Neutrophil (primary cell): ENCODE data around the gene PXK.

Experiments
- H3K27ac ChIP-seq: fragments of 200-600 bp; sonication (generic); 2 replicates; pipeline ENCODE4 v1.5.1; 2016; ENCODE audit warnings: mild to moderate bottlenecking, moderate library complexity
- H3K27me3 ChIP-seq: fragments of 200-600 bp; sonication (generic); 2 replicates; pipeline ENCODE4 v1.6.0; 2016; ENCODE audit warnings: mild to moderate bottlenecking
- H3K36me3 ChIP-seq: fragments of 200-600 bp; sonication (generic); 2 replicates; pipeline ENCODE4 v1.5.1; 2017
- H3K4me1 ChIP-seq, 2 experiments: fragments of 200-600 bp in 1 of 2; sonication (generic) in 1 of 2; 1 replicate in 1 of 2; 2 replicates in 1 of 2; pipeline versions ENCODE4 v1.5.1 to v1.6.1; 2013 to 2016; ENCODE audit warnings: low read depth in 1 of 2, low read length in 1 of 2, mild to moderate bottlenecking in 1 of 2, moderate library complexity in 1 of 2; ENCODE audit not compliant: control insufficient read depth in 1 of 2, insufficient read depth in 1 of 2
- H3K4me3 ChIP-seq, 2 experiments: fragments of 200-600 bp in 1 of 2; sonication (generic) in 1 of 2; 1 replicate in 1 of 2; 2 replicates in 1 of 2; pipeline ENCODE4 v1.5.1; 2013 to 2016; ENCODE audit warnings: low read depth in 1 of 2, low read length in 1 of 2, mild to moderate bottlenecking in 1 of 2, moderate library complexity in 1 of 2
- H3K9me3 ChIP-seq: fragments of 200-600 bp; sonication (generic); 2 replicates; pipeline ENCODE4 v1.5.1; 2016
- TF ChIP-seq, protein P1 (sequence below): fragments of 200-600 bp; sonication (generic); IDR thresholded peaks from 2 replicates; pipeline ENCODE4 v1.5.1; 2016; ENCODE audit warnings: antibody characterized with exemption

Gene PXK

DNA sequence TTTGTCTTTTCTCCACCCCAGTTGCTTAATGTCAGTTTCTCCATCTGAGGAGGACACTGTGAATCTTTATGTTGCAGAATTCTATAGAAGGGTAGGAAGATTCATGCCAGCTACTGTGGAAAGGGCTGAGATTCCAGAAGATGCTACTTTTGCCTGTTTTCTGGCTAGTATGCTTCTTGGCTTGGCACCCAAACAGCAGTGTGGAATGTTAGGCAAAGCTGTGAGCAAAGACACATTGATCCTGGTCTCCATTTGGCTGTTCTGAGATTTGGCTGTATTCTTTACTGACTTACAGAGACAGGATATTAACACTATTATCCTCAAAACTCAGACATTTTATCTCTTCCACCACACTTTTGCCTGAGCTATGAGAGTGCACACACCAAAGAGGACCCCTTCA is 61.6 kb downstream of the PXK start:
- H3K4me3 ChIP-seq: no peak overlapping the region
- H3K4me1 ChIP-seq: peaks cover 0 to under 1% of the 10 kb centered on the region in 2 experiments
- H3K9me3 ChIP-seq: peaks cover 3% of the 10 kb centered on the region
- TF ChIP-seq, protein P1, sequence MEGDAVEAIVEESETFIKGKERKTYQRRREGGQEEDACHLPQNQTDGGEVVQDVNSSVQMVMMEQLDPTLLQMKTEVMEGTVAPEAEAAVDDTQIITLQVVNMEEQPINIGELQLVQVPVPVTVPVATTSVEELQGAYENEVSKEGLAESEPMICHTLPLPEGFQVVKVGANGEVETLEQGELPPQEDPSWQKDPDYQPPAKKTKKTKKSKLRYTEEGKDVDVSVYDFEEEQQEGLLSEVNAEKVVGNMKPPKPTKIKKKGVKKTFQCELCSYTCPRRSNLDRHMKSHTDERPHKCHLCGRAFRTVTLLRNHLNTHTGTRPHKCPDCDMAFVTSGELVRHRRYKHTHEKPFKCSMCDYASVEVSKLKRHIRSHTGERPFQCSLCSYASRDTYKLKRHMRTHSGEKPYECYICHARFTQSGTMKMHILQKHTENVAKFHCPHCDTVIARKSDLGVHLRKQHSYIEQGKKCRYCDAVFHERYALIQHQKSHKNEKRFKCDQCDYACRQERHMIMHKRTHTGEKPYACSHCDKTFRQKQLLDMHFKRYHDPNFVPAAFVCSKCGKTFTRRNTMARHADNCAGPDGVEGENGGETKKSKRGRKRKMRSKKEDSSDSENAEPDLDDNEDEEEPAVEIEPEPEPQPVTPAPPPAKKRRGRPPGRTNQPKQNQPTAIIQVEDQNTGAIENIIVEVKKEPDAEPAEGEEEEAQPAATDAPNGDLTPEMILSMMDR: no peak
- H3K27ac ChIP-seq: peak overlapping the region; percentile 25
- H3K36me3 ChIP-seq: peaks cover 83% of the 10 kb centered on the region
- no peaks in the 10 kb centered on the region for H3K27me3 ChIP-seq

DNA sequence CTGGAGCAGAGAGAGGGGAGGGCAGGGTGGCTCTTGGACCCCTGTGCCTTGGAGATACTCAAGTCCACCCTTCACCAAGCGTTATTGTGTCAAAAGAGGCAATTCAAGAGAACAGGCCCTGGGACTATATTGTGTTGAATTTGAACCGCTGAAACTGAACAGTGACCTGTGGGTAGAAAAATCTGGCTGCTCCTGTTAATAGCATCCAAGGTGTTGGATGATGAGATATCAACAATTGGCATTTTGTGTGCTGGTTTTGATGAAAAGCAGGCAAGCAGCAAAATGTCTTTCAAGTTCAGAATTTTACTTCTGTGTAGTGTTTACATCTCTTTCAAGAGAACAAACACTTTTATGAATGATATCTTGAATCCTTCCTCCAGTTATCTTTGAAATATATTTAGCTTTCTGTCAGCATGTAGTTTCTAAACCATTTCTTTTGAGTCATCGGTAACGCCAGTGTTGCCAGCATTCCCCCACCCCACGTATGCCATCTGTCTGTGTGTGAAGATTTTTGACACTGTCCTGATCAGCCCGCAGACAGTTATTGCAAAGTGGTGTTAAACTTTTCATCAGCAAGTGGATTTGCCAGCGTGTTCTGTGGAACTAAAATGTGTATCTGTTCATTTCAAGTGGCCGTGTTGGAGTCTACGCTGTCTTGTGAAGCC is 66.1 kb downstream of the PXK start:
- H3K9me3 ChIP-seq: peaks cover 3% of the 10 kb centered on the region
- H3K4me1 ChIP-seq: no peaks in the 10 kb centered on the region
- no peak overlapping the region for H3K27ac ChIP-seq
- H3K36me3 ChIP-seq: peaks cover 98% of the 10 kb centered on the region
- H3K27me3 ChIP-seq: no peaks in the 10 kb centered on the region
- H3K4me3 ChIP-seq: no peak overlapping the region
- TF ChIP-seq, protein P1: no peak

DNA sequence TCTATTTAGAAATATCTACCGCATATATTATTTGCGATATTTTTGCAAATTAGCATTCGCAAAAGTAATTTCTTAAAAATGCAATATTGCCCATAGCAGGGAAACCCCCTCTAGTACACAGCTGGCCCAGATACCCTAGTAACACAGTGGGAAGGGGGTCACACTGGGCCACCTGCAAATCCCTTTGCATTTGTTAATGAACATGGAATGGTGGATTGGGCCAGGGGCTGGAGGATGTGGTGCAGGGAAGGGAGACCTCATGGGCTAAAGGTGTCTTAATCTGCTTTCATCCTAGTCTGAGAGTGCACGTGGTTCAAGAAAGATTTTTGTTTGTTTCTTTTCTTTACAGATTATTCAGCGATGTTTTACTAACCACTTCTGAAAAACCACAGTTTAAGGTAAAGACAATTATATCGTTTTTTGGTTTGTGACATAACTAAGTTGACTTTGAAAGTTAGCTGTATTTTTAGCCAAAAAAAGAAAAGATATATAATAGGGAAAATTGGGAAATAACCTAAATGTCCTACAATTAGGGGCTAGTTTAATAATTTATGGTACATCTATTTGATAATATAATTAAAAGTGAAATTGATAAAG is 70.9 kb downstream of the PXK start:
- H3K36me3 ChIP-seq: peaks cover 93% of the 10 kb centered on the region

DNA sequence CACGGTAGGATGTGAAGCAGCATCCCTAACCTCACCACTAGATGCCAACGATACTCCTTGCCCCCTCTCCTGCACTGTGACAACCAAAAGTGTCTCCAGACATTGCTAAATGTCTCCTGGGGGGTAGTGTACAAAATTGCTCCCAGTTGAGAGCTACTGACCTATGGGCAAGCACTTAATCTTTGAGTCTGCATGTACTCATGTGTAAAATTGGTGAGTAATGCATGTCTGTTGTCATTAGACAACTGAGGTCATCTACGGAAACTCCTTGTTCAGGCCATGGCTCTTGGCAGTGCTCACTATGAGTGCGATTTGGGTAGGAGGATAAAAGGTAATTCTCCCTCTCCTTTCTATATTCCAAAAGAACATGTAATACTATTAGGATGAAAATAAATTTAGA is 71.7 kb downstream of the PXK start:
- no peaks in the 10 kb centered on the region for H3K27me3 ChIP-seq
- no peak overlapping the region for H3K4me3 ChIP-seq
- TF ChIP-seq, protein P1: no peak
- H3K36me3 ChIP-seq: peaks cover 93% of the 10 kb centered on the region
- H3K9me3 ChIP-seq: no peaks in the 10 kb centered on the region
- no peak overlapping the region for H3K27ac ChIP-seq
- H3K4me1 ChIP-seq: no peaks in the 10 kb centered on the region

More for the DNA sequence above, 70.9 kb downstream of the PXK start:
- Histone ChIP-seq H3K9me3 (peaks cover 3% of the 10 kb centered on the region), H3K4me1 (no peaks in the 10 kb centered on the region), H3K4me3 (no peak overlapping the region), H3K27ac (no peak overlapping the region), H3K27me3 (no peaks in the 10 kb centered on the region)
- TF ChIP-seq, protein P1: no peak

DNA sequence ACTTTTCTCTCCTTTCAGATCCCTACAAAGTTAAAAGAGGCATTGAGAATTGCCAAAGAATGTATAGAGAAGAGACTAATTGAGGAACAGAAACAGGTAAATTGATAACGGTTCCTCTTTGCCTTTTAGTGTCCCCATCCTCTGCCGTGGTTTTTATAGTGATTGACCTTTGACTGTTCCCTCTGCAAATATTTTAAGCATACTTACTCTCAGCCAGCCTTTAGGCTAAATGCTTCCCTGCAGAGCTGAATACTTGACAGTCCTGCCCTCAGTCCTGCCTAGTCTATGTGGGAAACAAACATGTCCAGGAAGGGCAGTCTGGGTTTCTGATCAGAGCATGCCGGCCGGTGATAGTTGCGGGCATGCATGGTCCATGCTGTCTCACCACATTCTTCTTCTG is 76.2 kb downstream of the PXK start:
- H3K27me3 ChIP-seq: no peaks in the 10 kb centered on the region
- TF ChIP-seq, protein P1: no peak
- no peak overlapping the region for H3K27ac ChIP-seq
- no peak overlapping the region for H3K4me3 ChIP-seq
- no peaks in the 10 kb centered on the region for H3K4me1 ChIP-seq
- peaks cover 95% of the 10 kb centered on the region for H3K36me3 ChIP-seq
- H3K9me3 ChIP-seq: no peaks in the 10 kb centered on the region
